ENCODE results near the gene SLC2A3.
"Not testable (repeated sequence)": the region's sequence is repeated elsewhere in the genome, so short reads cannot be mapped to it uniquely, and the experiment has no call there.

- TF ChIP-seq CTCF (IDR thresholded peaks at IDR 0.05; ENCODE audit: poor library complexity); EZH2 (IDR thresholded peaks at IDR 0.05; ENCODE audit: borderline replicate concordance); EZH2phosphoT487 (IDR thresholded peaks at IDR 0.05; ENCODE audit: low read depth, severe bottlenecking, unreplicated experiment): not testable (repeated sequence)
Measured at GRCh38 chr12:7881736-7882120, 54.3 kb downstream of the SLC2A3 start.
